ENCODE results near the gene PGGHG. TPM values are rescaled to one million over a fixed set of nuclear protein-coding genes. Genes with fewer than 3 reads are reported as not detected.

Gene PGGHG
- 10 to 100 TPM; 18.8 to 20.7 TPM for total RNA-seq
- long read RNA-seq, donor 1, partial matches to known transcripts: 5 of 16 reads
- long read RNA-seq, donor 1, other reads (novel, unspliced or antisense): 11 of 16 reads
- long read RNA-seq, donor 2, partial matches to known transcripts: 14 of 24 reads
- long read RNA-seq, donor 2, other reads (novel, unspliced or antisense): 8 of 24 reads

DNA sequence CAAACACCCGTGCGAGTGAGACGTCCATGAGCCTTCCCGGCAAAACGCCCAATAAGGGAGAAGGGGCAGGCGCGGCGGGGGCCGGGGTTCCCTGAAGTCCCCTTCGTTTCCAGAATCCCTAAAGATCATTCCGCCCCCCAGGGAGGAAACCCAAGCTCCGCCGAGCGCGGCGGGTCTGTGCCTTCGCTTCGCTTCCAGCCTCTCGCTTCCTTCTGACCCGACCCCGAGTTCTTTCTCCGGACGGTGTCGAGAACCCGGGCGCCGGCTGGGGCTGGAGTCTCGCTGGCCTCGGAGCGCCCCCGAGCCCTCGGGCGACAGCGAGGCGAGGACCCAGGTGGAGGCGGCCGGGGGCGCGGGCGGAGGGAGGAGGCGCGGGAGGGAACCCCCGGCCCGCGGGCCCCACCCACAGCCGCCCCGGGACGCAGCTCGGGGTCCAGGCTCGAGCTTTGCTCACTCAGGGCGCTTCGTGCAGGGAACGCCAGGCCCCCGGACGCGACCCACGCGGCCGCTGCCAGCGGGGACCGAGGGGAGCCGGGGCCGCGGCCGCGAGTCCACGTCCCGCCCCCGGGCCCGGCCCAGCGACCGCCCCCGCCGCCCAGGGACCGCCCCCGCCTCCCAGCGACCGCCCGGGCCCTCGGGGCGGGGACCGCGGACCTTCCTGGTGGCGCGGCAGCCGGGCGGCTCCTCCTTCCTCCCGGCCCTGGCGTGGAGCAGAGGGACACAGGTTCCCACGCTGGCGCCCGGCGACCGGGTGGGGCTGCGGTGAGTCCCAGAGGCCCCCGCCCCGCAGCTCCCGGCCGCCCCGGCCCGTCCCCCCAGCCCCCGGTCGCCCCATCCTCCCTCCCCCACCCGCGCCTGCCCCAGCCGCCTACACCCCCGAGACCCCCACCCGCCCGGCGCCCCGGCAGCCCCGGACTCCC is at the start of gene PGGHG:
PGGHG (plus strand) TSS at position 649 of the 920 bp plus-strand sequence. CDS start 691 bp downstream, outside the sequence.
- intact Hi-C loops (cut with DNase I): loop anchor here in 1 of 2 donors (5.0 kb wide), 1 partner anchor 51 kb away; the partner anchor contains the start of genes PSMD13 and SIRT3
- peak; percentile 95 for DNase-seq (ENCODE audit: low spot score)

GRCh38 chr11:240315-240714 is 48.6 kb upstream of the PGGHG start:
- intact Hi-C loops (cut with DNase I): no loop called here

DNA sequence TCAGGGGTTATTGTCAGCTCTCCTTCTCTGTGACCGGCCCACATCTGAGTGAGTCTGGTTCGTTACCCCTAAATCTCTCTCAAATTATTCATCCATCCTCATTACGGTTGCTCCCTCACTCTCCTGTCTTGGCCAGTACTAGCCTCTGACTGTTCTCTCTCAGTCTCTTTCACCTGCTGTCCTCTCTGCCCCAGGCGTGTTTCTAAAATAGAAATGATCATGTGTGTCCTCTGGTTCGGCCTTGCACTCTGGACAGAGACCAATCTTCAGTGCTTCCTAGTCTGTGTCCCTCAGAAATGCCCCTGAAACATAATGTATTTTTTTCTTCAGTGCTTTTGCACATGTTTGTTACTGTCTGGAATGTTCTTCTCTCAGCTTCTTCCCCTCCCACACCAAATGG is 47.3 kb upstream of the PGGHG start:
- DNase-seq (ENCODE audit: low spot score): no peak
- intact Hi-C loops (cut with DNase I): no loop called here

More at GRCh38 chr11:240315-240714, 48.6 kb upstream of the PGGHG start:
- no peak for DNase-seq (ENCODE audit: low spot score)

- DNase-seq (ENCODE audit: low spot score): no peak
- intact Hi-C loops (cut with DNase I): no loop called here
Observed at GRCh38 chr11:244376-244775, 44.5 kb upstream of the PGGHG start.

- no peak for DNase-seq (ENCODE audit: low spot score)
- intact Hi-C loops (cut with DNase I): no loop called here
Observed at GRCh38 chr11:249062-249461, 39.9 kb upstream of the PGGHG start.

- DNase-seq (ENCODE audit: low spot score): no peak
- intact Hi-C loops (cut with DNase I): no loop called here
Observed at GRCh38 chr11:250274-250673, 38.7 kb upstream of the PGGHG start.

- intact Hi-C loops (cut with DNase I): no loop called here
- DNase-seq (ENCODE audit: low spot score): peak; percentile 89
Observed at GRCh38 chr11:250740-251299, 38.1 kb upstream of the PGGHG start.

- intact Hi-C loops (cut with DNase I): no loop called here
- DNase-seq (ENCODE audit: low spot score): no peak
Observed at GRCh38 chr11:251550-251949, 37.4 kb upstream of the PGGHG start.

DNA sequence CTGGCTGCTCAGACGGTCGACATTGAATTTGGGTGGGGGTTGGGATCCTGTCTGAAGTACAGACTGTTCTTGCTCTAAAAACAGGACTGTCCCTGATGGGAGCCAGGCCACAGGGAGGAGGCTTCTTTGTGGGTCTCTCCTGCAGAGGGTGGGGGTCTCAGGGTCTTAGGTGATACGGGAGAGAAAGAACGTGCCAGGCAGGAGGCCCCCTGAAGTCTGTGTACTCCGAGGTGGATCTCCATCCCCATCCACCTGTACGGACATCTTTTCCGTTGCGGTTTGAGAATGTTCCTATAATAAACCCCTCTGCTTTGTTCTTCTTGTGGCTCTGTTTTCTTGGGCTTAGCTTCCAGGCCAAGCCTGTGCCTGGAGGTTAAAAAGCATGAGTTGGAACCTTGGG is 36.3 kb upstream of the PGGHG start:
- intact Hi-C loops (cut with DNase I): no loop called here
- no peak for DNase-seq (ENCODE audit: low spot score)

- intact Hi-C loops (cut with DNase I): no loop called here
- DNase-seq (ENCODE audit: low spot score): no peak
Observed at GRCh38 chr11:253160-253885, 35.6 kb upstream of the PGGHG start.

DNA sequence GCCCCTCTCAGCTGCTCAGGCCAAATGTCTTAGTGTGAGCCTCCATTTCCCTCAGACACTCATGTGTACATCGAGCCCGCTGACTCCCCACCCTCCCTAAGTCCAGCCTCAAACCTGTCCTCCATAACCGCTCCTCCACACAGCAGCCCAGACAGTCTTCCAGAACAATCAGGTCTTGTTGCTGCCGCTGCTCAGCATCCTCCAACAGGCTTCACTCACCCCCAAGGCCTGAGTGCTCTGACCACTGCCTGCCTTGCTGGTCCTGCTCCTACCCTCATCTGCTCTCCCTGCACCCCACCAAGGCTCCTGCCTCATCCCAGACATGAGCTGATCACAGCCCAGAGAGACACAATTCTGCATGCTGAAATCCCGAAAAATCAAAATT is 35.0 kb upstream of the PGGHG start:
- intact Hi-C loops (cut with DNase I): no loop called here
- no peak for DNase-seq (ENCODE audit: low spot score)

DNA sequence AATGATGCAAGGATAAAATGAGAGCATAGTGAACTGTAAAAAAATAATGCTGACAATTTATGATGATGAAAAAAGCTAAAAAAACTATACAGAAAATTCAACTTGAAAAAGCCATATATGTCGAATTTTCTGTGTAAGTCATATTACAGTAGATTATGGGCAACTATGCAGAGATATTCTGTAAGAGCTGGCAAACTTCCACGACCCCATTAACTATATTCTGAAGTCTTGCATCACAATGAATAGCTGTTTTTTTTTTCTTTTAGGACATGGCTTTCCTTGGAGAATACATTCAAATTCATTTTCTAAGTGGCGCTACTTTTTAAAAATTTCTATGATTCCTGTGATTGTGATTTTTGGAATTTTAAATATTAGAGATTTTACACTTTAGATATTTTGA is 33.8 kb upstream of the PGGHG start:
- no peak for DNase-seq (ENCODE audit: low spot score)
- intact Hi-C loops (cut with DNase I): no loop called here

DNA sequence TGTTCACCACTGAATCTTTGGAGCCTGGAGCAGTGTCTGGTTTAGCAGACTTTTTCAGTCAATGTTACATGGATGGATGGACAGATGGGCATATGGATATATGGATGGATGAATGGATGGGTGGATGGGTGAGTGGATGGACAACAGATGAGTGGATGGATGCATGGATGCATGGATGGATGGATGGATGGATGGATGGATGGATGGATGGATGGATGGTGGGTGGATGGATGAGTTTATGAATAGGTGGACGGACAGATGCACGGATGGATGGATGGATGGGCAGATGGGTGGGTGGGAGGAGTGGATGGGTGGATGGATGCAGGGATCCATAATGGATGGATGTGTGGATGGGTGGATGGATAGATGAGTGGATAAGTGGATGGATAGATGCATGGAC is 33.1 kb upstream of the PGGHG start:
- intact Hi-C loops (cut with DNase I): no loop called here
- DNase-seq (ENCODE audit: low spot score): no peak

DNA sequence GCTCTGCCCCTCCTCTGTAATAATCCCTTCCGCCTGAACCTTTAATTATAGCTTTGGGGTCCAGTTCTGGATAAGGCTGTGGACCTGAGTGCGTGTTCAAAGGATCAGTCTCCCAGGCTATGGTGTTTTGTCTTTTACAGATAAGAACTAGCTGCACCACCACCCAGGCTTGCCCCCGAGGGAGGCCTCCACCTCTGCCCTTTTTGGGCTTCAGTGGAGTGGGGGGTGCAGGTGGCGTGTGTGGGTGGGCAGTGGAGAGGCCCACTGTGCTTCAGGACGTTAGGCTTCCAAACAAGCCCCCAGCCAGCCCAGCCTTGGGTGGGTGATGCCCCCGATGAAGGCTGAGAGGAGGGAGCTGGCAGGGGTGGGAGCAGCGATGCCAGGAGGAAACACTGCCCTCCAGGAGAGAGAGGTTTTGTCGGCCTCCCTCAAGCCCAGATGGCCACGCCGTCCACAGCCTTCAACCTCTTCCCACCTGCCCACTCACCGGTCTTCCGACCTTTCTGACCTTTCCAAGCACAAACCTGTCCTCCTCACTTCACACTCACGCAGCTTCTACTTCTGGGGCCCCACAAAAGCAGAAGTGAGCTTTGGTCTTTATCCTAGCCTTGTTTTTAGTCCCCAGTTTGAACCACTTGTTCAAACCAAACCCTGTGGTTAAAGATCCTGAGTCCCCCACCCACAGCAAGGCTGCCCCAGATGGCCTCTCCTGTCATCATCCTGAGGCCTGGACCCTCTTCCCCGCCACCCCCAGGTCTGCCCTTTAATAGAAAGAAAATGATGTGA is 31.8 kb upstream of the PGGHG start:
- no peak for DNase-seq (ENCODE audit: low spot score)
- intact Hi-C loops (cut with DNase I): no loop called here

- intact Hi-C loops (cut with DNase I): no loop called here
- DNase-seq (ENCODE audit: low spot score): no peak
Observed at GRCh38 chr11:257766-258493, 31.0 kb upstream of the PGGHG start.

DNA sequence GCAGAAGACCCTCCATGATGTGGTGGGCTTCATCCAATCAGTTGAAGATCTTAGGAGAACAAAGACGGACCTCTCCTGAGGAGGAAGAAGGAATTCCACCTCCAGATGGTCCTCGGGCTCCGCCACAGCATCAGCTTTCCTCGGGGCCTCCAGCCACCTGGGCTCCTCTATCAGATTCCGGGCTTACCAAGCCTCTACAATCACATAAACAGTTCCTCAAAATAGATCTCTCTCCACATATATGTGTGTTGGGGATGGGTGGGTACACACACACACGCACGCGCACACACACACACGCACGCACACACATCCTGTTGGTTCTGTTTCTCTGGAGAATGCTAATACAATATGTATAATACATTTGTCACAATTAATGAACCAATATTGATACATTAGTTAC is 29.5 kb upstream of the PGGHG start:
- intact Hi-C loops (cut with DNase I): no loop called here
- DNase-seq (ENCODE audit: low spot score): no peak

- DNase-seq (ENCODE audit: low spot score): no peak
- intact Hi-C loops (cut with DNase I): loop anchor here in 1 of 2 donors (10.0 kb wide), 1 partner anchor 123 kb away; no protein-coding TSS in a partner anchor
Observed at GRCh38 chr11:261624-262023, 27.3 kb upstream of the PGGHG start.
